Osteoblast (primary cell): ENCODE results near the gene VWDE. TPM values are rescaled to one million over a fixed set of nuclear protein-coding genes. Genes with fewer than 3 reads are reported as not detected.

ENCODE experiments used
- DNase-seq: peaks from one replicate; pipeline ENCODE4 v3.0.0; 2011; ENCODE audit warnings: low spot score, mixed read lengths; ENCODE audit not compliant: insufficient read length; ENCODE audit errors: missing footprints
- H2AFZ ChIP-seq: 2 replicates; pipeline ENCODE4 v1.6.0; 2011; ENCODE audit warnings: mild to moderate bottlenecking, low read length
- H3K27ac ChIP-seq: 2 replicates; pipeline ENCODE4 v1.5.1; 2011; ENCODE audit warnings: mild to moderate bottlenecking, low read depth, low read length, moderate library complexity
- H3K27me3 ChIP-seq: 2 replicates; pipeline ENCODE4 v1.6.0; 2012; ENCODE audit warnings: mild to moderate bottlenecking, control low read depth, inconsistent platforms, low read length, moderate library complexity; ENCODE audit not compliant: insufficient read depth
- H3K36me3 ChIP-seq: 2 replicates; pipeline ENCODE4 v1.5.1; 2011; ENCODE audit warnings: mild to moderate bottlenecking, low read length, control low read depth, moderate library complexity; ENCODE audit not compliant: insufficient read depth
- H3K4me1 ChIP-seq: 2 replicates; pipeline ENCODE4 v1.5.1; 2011; ENCODE audit warnings: mild to moderate bottlenecking, low read length, control low read depth, moderate library complexity; ENCODE audit not compliant: insufficient read depth
- H3K4me2 ChIP-seq: 2 replicates; pipeline ENCODE4 v1.6.0; 2011; ENCODE audit warnings: mild to moderate bottlenecking, low read length; ENCODE audit not compliant: insufficient read depth
- H3K4me3 ChIP-seq: fragments of 200-600 bp; sonication (generic); 3 replicates; pipeline ENCODE4 v1.5.1; 2012; ENCODE audit warnings: mild to moderate bottlenecking, low read length, inconsistent platforms; ENCODE audit not compliant: insufficient read depth
- H3K79me2 ChIP-seq: 2 replicates; pipeline ENCODE4 v1.6.0; 2012; ENCODE audit warnings: mild to moderate bottlenecking, low read length, control low read depth, inconsistent platforms; ENCODE audit not compliant: insufficient read depth
- H3K9me3 ChIP-seq: 2 replicates; pipeline ENCODE4 v1.5.1; 2011; ENCODE audit warnings: low read depth, low read length, control low read depth
- H4K20me1 ChIP-seq: 2 replicates; pipeline ENCODE4 v1.6.0; 2012; ENCODE audit warnings: mild to moderate bottlenecking, low read length, control low read depth; ENCODE audit not compliant: insufficient read depth
- CTCF ChIP-seq: IDR thresholded peaks from 2 replicates; pipeline ENCODE4 v1.5.1; 2011; ENCODE audit warnings: mild to moderate bottlenecking, low read depth, low read length, moderate library complexity; ENCODE audit errors: extremely low read depth
- total RNA-seq: library from RNA; depleted of rRNA; stranded (reverse); fragments of >200 nt; gene quantifications from 2 replicates; pipeline ENCODE4 v1.2.3, GENCODE V29; 2012

VWDE gene
- total RNA-seq, 1 donor: under 0.01 TPM

- Histone ChIP-seq H3K4me3 (no peak overlapping the region), H3K4me2 (no peak overlapping the region), H3K4me1 (no peaks in the 10 kb centered on the region), H3K9me3 (no peaks in the 10 kb centered on the region), H3K27me3 (no peaks in the 10 kb centered on the region), H4K20me1 (no peaks in the 10 kb centered on the region), H2AFZ (no peak overlapping the region), H3K36me3 (no peaks in the 10 kb centered on the region), H3K27ac (no peak overlapping the region), H3K79me2 (no peaks in the 10 kb centered on the region)
- no peak for DNase-seq
- no peak for TF ChIP-seq CTCF
Observed at GRCh38 chr7:12320241-12320986, 83.3 kb downstream of the VWDE start.

GRCh38 chr7:12317675-12318074 lies 86.0 kb downstream of the VWDE start:
- no peaks in the 10 kb centered on the region for H3K9me3 ChIP-seq
- no peak overlapping the region for H2AFZ ChIP-seq
- H4K20me1 ChIP-seq: no peaks in the 10 kb centered on the region
- DNase-seq: no peak
- no peak for TF ChIP-seq CTCF
- no peak overlapping the region for H3K4me2 ChIP-seq
- H3K4me1 ChIP-seq: no peaks in the 10 kb centered on the region
- no peak overlapping the region for H3K27ac ChIP-seq
- H3K79me2 ChIP-seq: no peaks in the 10 kb centered on the region
- no peaks in the 10 kb centered on the region for H3K27me3 ChIP-seq
- H3K4me3 ChIP-seq: no peak overlapping the region
- no peaks in the 10 kb centered on the region for H3K36me3 ChIP-seq

GRCh38 chr7:12316925-12317324 lies 86.7 kb downstream of the VWDE start:
- Histone ChIP-seq H3K27ac (no peak overlapping the region), H3K36me3 (no peaks in the 10 kb centered on the region), H2AFZ (no peak overlapping the region), H3K9me3 (no peaks in the 10 kb centered on the region), H3K79me2 (no peaks in the 10 kb centered on the region), H3K4me2 (no peak overlapping the region), H3K4me3 (no peak overlapping the region), H4K20me1 (no peaks in the 10 kb centered on the region), H3K4me1 (no peaks in the 10 kb centered on the region), H3K27me3 (no peaks in the 10 kb centered on the region)
- no peak for TF ChIP-seq CTCF
- no peak for DNase-seq

GRCh38 chr7:12315049-12315448 lies 88.6 kb downstream of the VWDE start:
- H3K4me3 ChIP-seq: no peak overlapping the region
- no peak overlapping the region for H2AFZ ChIP-seq
- no peak for TF ChIP-seq CTCF
- no peaks in the 10 kb centered on the region for H3K36me3 ChIP-seq
- no peaks in the 10 kb centered on the region for H4K20me1 ChIP-seq
- no peaks in the 10 kb centered on the region for H3K4me1 ChIP-seq
- H3K9me3 ChIP-seq: no peaks in the 10 kb centered on the region
- H3K27me3 ChIP-seq: no peaks in the 10 kb centered on the region
- no peaks in the 10 kb centered on the region for H3K79me2 ChIP-seq
- no peak overlapping the region for H3K27ac ChIP-seq
- no peak for DNase-seq
- H3K4me2 ChIP-seq: no peak overlapping the region
